H1 (cell line): ENCODE results near the gene NPM1. TPM values are rescaled to one million over a fixed set of nuclear protein-coding genes. Genes with fewer than 3 reads are reported as not detected.
"Not testable (repeated sequence)": the region's sequence is repeated elsewhere in the genome, so short reads cannot be mapped to it uniquely, and the experiment has no call there.

ENCODE experiments used
- CTCF ChIA-PET: fragments of 300-600 bp; sonication (Branson Sonifier 250); formaldehyde crosslinking; loops from one replicate; lab custom pipeline; 2021; ENCODE audit not compliant: partially characterized antibody; lab: Charles Lee
- POLR2A ChIA-PET: fragments of 300-600 bp; sonication (Branson Sonifier 250); formaldehyde crosslinking; loops from one replicate; lab custom pipeline; 2021; ENCODE audit warnings: inconsistent platforms; ENCODE audit not compliant: partially characterized antibody; lab: Charles Lee
- DNase-seq, 2 experiments: peaks; one replicate each; pipeline versions ENCODE4 v3.0.0 to v3.0.0-alpha.2; 2010 to 2022; ENCODE audit warnings: low spot score in 2 of 2, low read depth in 1 of 2, mixed read lengths in 1 of 2
- FAIRE-seq: peaks from 2 replicates; lab custom pipeline; 2011; peaks lifted over from hg19 to GRCh38; lab: Jason Lieb, UNC
- H2AFZ ChIP-seq: 2 replicates; pipeline ENCODE4 v1.8.1; 2012; ENCODE audit warnings: low read length, inconsistent platforms
- H2AK5ac ChIP-seq: 2 replicates; pipeline ENCODE4 v1.6.1; 2013; ENCODE audit warnings: low read depth, low read length
- H2BK120ac ChIP-seq: replicated peaks from 2 replicates; pipeline ENCODE3; 2013; ENCODE audit warnings: low read depth, low read length, inconsistent platforms
- H2BK12ac ChIP-seq: 2 replicates; pipeline ENCODE4 v1.6.1; 2013; ENCODE audit warnings: low read depth, low read length
- H2BK15ac ChIP-seq: 2 replicates; pipeline ENCODE4 v1.6.1; 2013; ENCODE audit warnings: low read length
- H2BK20ac ChIP-seq: 2 replicates; pipeline ENCODE4 v1.6.1; 2013; ENCODE audit warnings: low read length
- H2BK5ac ChIP-seq: 2 replicates; pipeline ENCODE4 v1.6.1; 2013; ENCODE audit warnings: low read depth, low read length
- H3K14ac ChIP-seq: 2 replicates; pipeline ENCODE4 v1.6.1; 2013; ENCODE audit warnings: inconsistent platforms; ENCODE audit not compliant: insufficient read length
- H3K18ac ChIP-seq: 2 replicates; pipeline ENCODE4 v1.6.1; 2013; ENCODE audit warnings: low read length; ENCODE audit errors: extremely low read depth
- H3K23ac ChIP-seq: 2 replicates; pipeline ENCODE4 v1.6.1; 2013; ENCODE audit warnings: inconsistent platforms; ENCODE audit not compliant: insufficient read length
- H3K23me2 ChIP-seq: 2 replicates; pipeline ENCODE4 v1.6.1; 2013; ENCODE audit warnings: low read depth, low read length
- H3K27ac ChIP-seq: 2 replicates; pipeline ENCODE4 v1.6.1; 2011; ENCODE audit warnings: low read depth, low read length, inconsistent platforms
- H3K27me3 ChIP-seq, 4 experiments: replicated peaks in 1 of 4; 1 replicate in 1 of 4; 2 replicates in 3 of 4; pipeline versions ENCODE4 v1.6.1 to v1.8.1; 2011 to 2013; ENCODE audit warnings: low read length in 3 of 4, mild to moderate bottlenecking in 3 of 4, inconsistent platforms in 2 of 4, mixed read lengths in 2 of 4, moderate library complexity in 1 of 4; ENCODE audit not compliant: control insufficient read depth in 3 of 4, insufficient read depth in 3 of 4; ENCODE audit errors: extremely low read depth in 1 of 4
- H3K36me3 ChIP-seq, 4 experiments: 2 replicates each; pipeline versions ENCODE4 v1.6.1 to v1.8.1; 2011 to 2013; ENCODE audit warnings: mild to moderate bottlenecking in 4 of 4, low read length in 3 of 4, moderate library complexity in 2 of 4, control low read depth in 1 of 4, inconsistent platforms in 1 of 4; ENCODE audit not compliant: insufficient read depth in 4 of 4, control insufficient read depth in 2 of 4
- H3K4ac ChIP-seq: replicated peaks from 2 replicates; pipeline ENCODE3; 2013; ENCODE audit warnings: low read length, low read depth, mixed read lengths, inconsistent platforms; ENCODE audit not compliant: insufficient read length
- H3K4me1 ChIP-seq, 4 experiments: replicated peaks in 1 of 4; 1 replicate in 1 of 4; 2 replicates in 3 of 4; pipeline versions ENCODE4 v1.6.1 to v1.8.1; 2011 to 2013; ENCODE audit warnings: low read length in 3 of 4, inconsistent platforms in 2 of 4, mixed read lengths in 1 of 4; ENCODE audit not compliant: insufficient read depth in 4 of 4, control insufficient read depth in 3 of 4
- H3K4me2 ChIP-seq, 2 experiments: 2 replicates each; pipeline versions ENCODE4 v1.6.1 to v1.8.1; 2011 to 2013; ENCODE audit warnings: low read depth in 2 of 2, low read length in 2 of 2, control low read depth in 1 of 2, inconsistent platforms in 1 of 2, mild to moderate bottlenecking in 1 of 2; ENCODE audit not compliant: insufficient read depth in 1 of 2
- H3K4me3 ChIP-seq, 4 experiments: fragments of 200-600, 300-600 bp in 1 of 4; sonication (generic), shearing (Covaris generic), sonication (Bioruptor Twin) in 1 of 4; 2 replicates each; pipeline versions ENCODE4 v1.5.1 to v1.8.1; 2011 to 2016; ENCODE audit warnings: low read length in 4 of 4, low read depth in 3 of 4, control low read depth in 2 of 4, inconsistent platforms in 2 of 4, mild to moderate bottlenecking in 2 of 4, mixed read lengths in 1 of 4, moderate library complexity in 1 of 4; ENCODE audit not compliant: insufficient read depth in 2 of 4; ENCODE audit errors: extremely low read depth in 1 of 4
- H3K56ac ChIP-seq: replicated peaks from 2 replicates; pipeline ENCODE3; 2013; ENCODE audit warnings: low read depth, mild to moderate bottlenecking, mixed read lengths, low read length, inconsistent platforms; ENCODE audit not compliant: insufficient read length
- H3K79me1 ChIP-seq: 2 replicates; pipeline ENCODE4 v1.6.1; 2013; ENCODE audit warnings: low read depth, low read length, control low read depth
- H3K79me2 ChIP-seq, 2 experiments: 2 replicates each; pipeline versions ENCODE4 v1.6.1 to v1.8.1; 2012 to 2013; ENCODE audit warnings: low read length in 2 of 2, mild to moderate bottlenecking in 2 of 2, inconsistent platforms in 1 of 2; ENCODE audit not compliant: insufficient read depth in 2 of 2, control insufficient read depth in 1 of 2
- H3K9ac ChIP-seq, 4 experiments: replicated peaks in 1 of 4; 1 replicate in 1 of 4; 2 replicates in 3 of 4; pipeline versions ENCODE4 v1.6.1 to v1.8.1; 2011 to 2013; ENCODE audit warnings: low read depth in 3 of 4, low read length in 3 of 4, control low read depth in 2 of 4, mild to moderate bottlenecking in 2 of 4, moderate library complexity in 2 of 4, inconsistent platforms in 1 of 4; ENCODE audit errors: extremely low read depth in 1 of 4
- H3K9me3 ChIP-seq, 2 experiments: 2 replicates each; pipeline versions ENCODE4 v1.6.1 to v1.8.1; 2012 to 2013; ENCODE audit warnings: mild to moderate bottlenecking in 2 of 2, moderate library complexity in 2 of 2, control low read depth in 1 of 2, inconsistent platforms in 1 of 2, low read depth in 1 of 2, low read length in 1 of 2, mixed read lengths in 1 of 2; ENCODE audit not compliant: insufficient read depth in 2 of 2
- H4K20me1 ChIP-seq, 2 experiments: replicated peaks in 1 of 2; 2 replicates each; pipeline versions ENCODE3 to v1.8.1; 2011 to 2013; ENCODE audit warnings: inconsistent platforms in 2 of 2, low read length in 2 of 2, mild to moderate bottlenecking in 1 of 2; ENCODE audit not compliant: insufficient read depth in 2 of 2, control insufficient read depth in 1 of 2
- H4K5ac ChIP-seq: 2 replicates; pipeline ENCODE4 v1.6.1; 2013; ENCODE audit warnings: low read length, low read depth, mixed read lengths, inconsistent platforms; ENCODE audit not compliant: insufficient read length
- H4K8ac ChIP-seq: 2 replicates; pipeline ENCODE4 v1.8.0; 2013; ENCODE audit warnings: mild to moderate bottlenecking, moderate library complexity, low read length, inconsistent platforms; ENCODE audit not compliant: insufficient read depth; ENCODE audit errors: extremely low read depth
- H4K91ac ChIP-seq: replicated peaks from 2 replicates; pipeline ENCODE3; 2013; ENCODE audit warnings: low read length, mixed read lengths, inconsistent platforms; ENCODE audit not compliant: insufficient read length
- ASH2L ChIP-seq: fragments of 200-600, 300-600 bp; sonication (generic); IDR thresholded peaks from one replicate; pipeline ENCODE4 v1.7.1; 2017; ENCODE audit warnings: low read length
- WGBS, 2 experiments: shearing (Covaris generic) in 1 of 2; methylation state at CpG; one replicate each; pipeline versions ENCODE4 v1.1.6 to v1.1.7; 2013 to 2015; ENCODE audit warnings: low lambda C conversion rate in 2 of 2, mixed read lengths in 2 of 2, inconsistent platforms in 1 of 2, low coverage in 1 of 2, missing lambda C conversion rate in 1 of 2; ENCODE audit not compliant: insufficient replicate concordance in 2 of 2, insufficient coverage in 1 of 2, insufficient read length in 1 of 2; ENCODE audit errors: extremely low coverage in 1 of 2, missing lambda C conversion rate in 1 of 2; 5-methylcytosine and 5-hydroxymethylcytosine counted together
- polyA plus RNA-seq, 7 experiments: library from polyadenylated mRNA; depleted of rRNA in 3 of 7; stranded (reverse) in 5 of 7; unstranded in 2 of 7; fragments of >200 nt in 5 of 7; fragments of 200-250 nt in 2 of 7; gene quantifications; 1 replicate in 5 of 7; 2 replicates in 1 of 7; 4 replicates in 1 of 7; pipeline versions ENCODE4 v1.2.1 to v1.2.3, GENCODE V29; 2011 to 2013; ENCODE audit warnings: missing spikeins in 2 of 7, mixed read lengths in 2 of 7
- total RNA-seq: library from RNA; stranded (reverse); fragmentation: NEBNext Ultra II Directional; extraction: Animal tissue kit (Norgen Biotek cat#: 25700); gene quantifications from 2 replicates; pipeline ENCODE4 v1.2.1, GENCODE V29; 2021

Gene NPM1
- total and polyA plus RNA-seq, 2 of the 8 experiments (the other 6 are each of a cell fraction or from before 2014, with no cell fraction given), result 2,182 to 4,042 TPM

GRCh38 chr5:171361151-171361550 lies 26.5 kb upstream of the NPM1 start:
- H2BK20ac ChIP-seq, H3K36me3 ChIP-seq, H4K20me1 ChIP-seq, H3K18ac ChIP-seq, H2BK120ac ChIP-seq, H3K27me3 ChIP-seq, H2BK12ac ChIP-seq, H3K9me3 ChIP-seq, H3K4ac ChIP-seq, H3K4me1 ChIP-seq, H2BK15ac ChIP-seq, H4K5ac ChIP-seq, H3K23ac ChIP-seq, H3K14ac ChIP-seq, H3K27ac ChIP-seq, H2AK5ac ChIP-seq, H3K79me1 ChIP-seq, H2AFZ ChIP-seq, H3K23me2 ChIP-seq, H3K56ac ChIP-seq, H4K8ac ChIP-seq, H3K79me2 ChIP-seq, H2BK5ac ChIP-seq, H3K4me3 ChIP-seq, H3K4me2 ChIP-seq, H4K91ac ChIP-seq, DNase-seq, FAIRE-seq: not testable (repeated sequence)
- WGBS, 2 experiments, result 89% methylated on average over 7 of the region's 7 CpGs; no CpG with 5 or more reads in 1 of the 2 experiments
- ChIA-PET POLR2A (interaction anchor here (1.1 kb wide), 1 partner anchor 26 kb away, joined by 3 read pairs; no protein-coding TSS in a partner anchor), CTCF (interaction anchor here (1.1 to 1.5 kb wide), 2 partner anchors 9 to 10 kb away, joined by 3 to 5 read pairs; no protein-coding TSS in a partner anchor)
- TF ChIP-seq ASH2L, result peak; percentile 36
- TF ChIP-seq, all 59 proteins: peak for 1; not testable (repeated sequence) for 58
- H3K9ac ChIP-seq, result not testable (repeated sequence)
